Measurements from ENCODE around the gene RNU2-63P. TPM values are rescaled to one million over a fixed set of nuclear protein-coding genes. Genes with fewer than 3 reads are reported as not detected.

Gene RNU2-63P
- total RNA-seq, 1 donor from 2014 or later = not detected

DNA sequence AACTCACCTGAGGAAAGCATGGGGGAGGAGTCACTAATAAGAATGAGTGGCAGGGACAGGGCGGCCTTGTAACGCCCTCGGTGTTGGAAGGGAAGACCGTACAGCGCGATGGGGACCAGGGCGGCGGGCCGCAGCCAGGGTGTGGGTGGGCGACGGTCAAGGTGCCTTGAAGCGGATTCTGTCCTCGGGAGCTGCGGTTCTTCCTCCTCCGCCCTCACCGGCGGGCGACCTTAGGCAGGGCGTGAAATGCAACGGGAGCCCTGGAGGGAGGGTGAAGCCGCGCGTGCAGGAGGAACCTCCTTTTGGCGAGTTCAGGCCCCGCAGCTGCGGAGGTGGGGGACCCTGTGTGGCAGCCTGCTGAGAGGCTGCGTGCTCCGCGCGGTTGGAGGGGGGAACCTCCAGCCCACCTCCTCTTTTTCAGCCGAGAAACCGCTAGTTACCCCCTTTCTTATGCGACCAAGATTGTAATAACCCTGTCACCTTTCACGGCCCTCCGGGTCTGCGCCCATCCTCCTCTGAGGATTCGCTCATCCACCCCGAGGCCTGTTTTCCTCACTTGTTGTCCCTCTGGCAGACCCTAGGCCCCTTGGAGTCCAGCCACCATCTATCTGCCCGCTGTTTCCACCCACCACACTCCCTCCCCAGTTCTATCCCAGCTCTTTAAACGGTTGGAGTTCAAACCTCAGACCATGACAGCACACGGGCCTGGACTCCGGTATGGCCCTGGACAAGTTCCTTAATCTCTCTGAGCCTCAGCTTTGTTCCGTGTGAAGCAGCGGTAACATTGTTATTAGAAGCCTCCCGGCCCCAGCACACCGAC is 823 bp upstream of the RNU2-63P start:
- no peaks in the 10 kb centered on the region for H3K36me3 ChIP-seq
- no peaks in the 10 kb centered on the region for H3K27me3 ChIP-seq (ENCODE audit: low read depth)
- DNase-seq = peak; percentile 73
- TF ChIP-seq, protein P1, sequence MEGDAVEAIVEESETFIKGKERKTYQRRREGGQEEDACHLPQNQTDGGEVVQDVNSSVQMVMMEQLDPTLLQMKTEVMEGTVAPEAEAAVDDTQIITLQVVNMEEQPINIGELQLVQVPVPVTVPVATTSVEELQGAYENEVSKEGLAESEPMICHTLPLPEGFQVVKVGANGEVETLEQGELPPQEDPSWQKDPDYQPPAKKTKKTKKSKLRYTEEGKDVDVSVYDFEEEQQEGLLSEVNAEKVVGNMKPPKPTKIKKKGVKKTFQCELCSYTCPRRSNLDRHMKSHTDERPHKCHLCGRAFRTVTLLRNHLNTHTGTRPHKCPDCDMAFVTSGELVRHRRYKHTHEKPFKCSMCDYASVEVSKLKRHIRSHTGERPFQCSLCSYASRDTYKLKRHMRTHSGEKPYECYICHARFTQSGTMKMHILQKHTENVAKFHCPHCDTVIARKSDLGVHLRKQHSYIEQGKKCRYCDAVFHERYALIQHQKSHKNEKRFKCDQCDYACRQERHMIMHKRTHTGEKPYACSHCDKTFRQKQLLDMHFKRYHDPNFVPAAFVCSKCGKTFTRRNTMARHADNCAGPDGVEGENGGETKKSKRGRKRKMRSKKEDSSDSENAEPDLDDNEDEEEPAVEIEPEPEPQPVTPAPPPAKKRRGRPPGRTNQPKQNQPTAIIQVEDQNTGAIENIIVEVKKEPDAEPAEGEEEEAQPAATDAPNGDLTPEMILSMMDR (IDR thresholded peaks at IDR 0.05) = no peak
- H3K4me3 ChIP-seq = peak overlapping the region; percentile 67
- peak; percentile 87 for ATAC-seq
- no peaks in the 10 kb centered on the region for H3K4me1 ChIP-seq
- H3K9me3 ChIP-seq = no peaks in the 10 kb centered on the region
- intact Hi-C loops (cut with DNase I) = no loop called here
- H3K27ac ChIP-seq = peak overlapping the region; percentile 84

DNA sequence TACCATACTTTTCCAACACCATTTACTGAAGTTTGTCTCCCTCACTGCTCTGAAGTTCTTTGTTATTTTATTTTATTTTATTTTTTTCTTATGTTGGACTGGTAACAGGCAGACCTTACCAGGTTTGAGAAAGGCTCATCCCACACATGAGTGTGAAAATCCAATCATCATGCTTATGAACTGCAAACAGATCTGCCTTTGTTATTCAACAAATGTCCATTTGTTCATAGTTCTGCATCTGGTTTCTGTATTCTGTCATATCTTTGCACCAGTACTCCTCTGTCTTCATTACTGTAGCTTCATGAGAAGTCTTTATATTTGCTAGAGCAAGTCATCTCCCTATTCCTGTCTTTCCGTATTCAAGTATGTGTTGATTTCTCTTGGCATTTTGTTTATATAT is 5.3 kb downstream of the RNU2-63P start:
- no peaks in the 10 kb centered on the region for H3K36me3 ChIP-seq
- no peak for ATAC-seq
- H3K9me3 ChIP-seq = no peaks in the 10 kb centered on the region
- no peak overlapping the region for H3K4me3 ChIP-seq
- no peaks in the 10 kb centered on the region for H3K4me1 ChIP-seq
- intact Hi-C loops (cut with DNase I) = no loop called here
- TF ChIP-seq, protein P1 (IDR thresholded peaks at IDR 0.05) = no peak
- DNase-seq = no peak
- H3K27me3 ChIP-seq (ENCODE audit: low read depth) = no peaks in the 10 kb centered on the region
- no peak overlapping the region for H3K27ac ChIP-seq

DNA sequence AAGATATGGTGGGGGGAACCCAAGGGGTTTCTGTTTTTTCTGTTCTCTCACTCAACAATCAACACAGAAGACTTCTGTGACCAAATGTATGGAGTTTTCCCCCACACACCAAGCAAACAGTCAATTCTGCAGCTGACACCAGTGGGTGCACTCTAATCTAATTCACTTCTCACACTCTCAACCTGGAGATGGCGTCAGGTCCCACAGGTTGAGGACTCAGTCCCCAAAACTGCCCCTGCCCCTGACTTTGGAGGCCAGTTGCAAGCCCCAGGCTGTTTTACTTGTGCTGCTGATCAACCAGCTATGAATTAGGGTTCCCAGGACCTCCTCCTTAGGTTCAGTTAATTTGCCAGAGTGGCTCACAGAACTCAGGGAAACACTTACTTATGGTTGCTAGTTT is 6.2 kb downstream of the RNU2-63P start:
- Histone ChIP-seq H3K27ac (no peak overlapping the region), H3K4me3 (no peak overlapping the region), H3K4me1 (no peaks in the 10 kb centered on the region), H3K9me3 (no peaks in the 10 kb centered on the region), H3K36me3 (no peaks in the 10 kb centered on the region), H3K27me3 (ENCODE audit: low read depth) (no peaks in the 10 kb centered on the region)
- TF ChIP-seq, protein P1 (IDR thresholded peaks at IDR 0.05) = no peak
- ATAC-seq (no peak), DNase-seq (no peak)
- intact Hi-C loops (cut with DNase I) = no loop called here

DNA sequence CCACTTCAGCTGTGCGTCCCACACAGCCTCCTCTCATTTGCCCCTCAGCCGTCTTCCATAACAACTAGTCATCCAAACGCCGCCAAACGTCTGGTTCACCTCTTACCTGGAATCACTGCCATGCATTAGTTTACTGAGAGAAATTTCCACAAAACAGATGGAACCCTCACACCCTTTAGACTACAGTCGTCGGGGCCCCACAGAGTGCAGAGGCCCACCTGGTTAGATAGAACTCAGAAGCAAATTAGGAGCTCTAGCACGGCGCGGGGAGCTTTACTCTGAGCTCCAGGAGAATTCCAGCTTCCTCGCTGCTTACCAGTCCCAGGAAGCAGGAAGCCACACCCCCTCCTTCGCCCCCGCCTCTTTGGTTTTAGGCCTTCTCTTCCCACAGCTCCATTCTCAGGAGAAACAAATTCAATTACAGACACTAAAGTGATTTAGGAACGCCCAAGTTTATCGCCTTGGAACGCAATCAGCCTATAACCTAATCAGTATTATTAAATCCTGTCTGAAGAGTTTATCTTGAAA is 9.4 kb downstream of the RNU2-63P start:
- Histone ChIP-seq H3K36me3 (no peaks in the 10 kb centered on the region), H3K4me1 (no peaks in the 10 kb centered on the region), H3K9me3 (no peaks in the 10 kb centered on the region), H3K27me3 (ENCODE audit: low read depth) (peaks cover 9% of the 10 kb centered on the region), H3K27ac (no peak overlapping the region), H3K4me3 (no peak overlapping the region)
- no peak for DNase-seq
- TF ChIP-seq, protein P1 (IDR thresholded peaks at IDR 0.05) = no peak
- no peak for ATAC-seq
- intact Hi-C loops (cut with DNase I) = no loop called here

DNA sequence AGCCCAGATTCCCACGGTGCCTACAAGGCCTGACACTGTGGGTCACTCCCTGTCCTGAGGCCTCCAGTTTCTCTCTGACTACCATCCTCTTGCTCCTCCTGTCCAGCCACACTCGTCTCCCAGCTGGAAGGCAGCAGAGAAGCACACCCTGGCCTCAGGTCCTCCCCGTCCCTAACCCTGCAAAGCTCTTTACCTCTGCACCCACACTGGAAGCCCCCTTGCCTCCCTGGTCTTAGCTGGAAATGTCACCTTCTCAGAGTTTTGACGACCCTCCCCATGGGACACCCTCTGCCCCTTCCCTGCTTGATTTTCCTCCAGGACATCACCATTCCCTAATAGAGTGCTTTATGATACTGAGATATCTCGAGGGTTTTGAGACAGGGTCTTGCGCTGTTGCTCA is 10.6 kb downstream of the RNU2-63P start:
- H3K9me3 ChIP-seq = no peaks in the 10 kb centered on the region
- H3K4me1 ChIP-seq = no peaks in the 10 kb centered on the region
- peaks cover 9% of the 10 kb centered on the region for H3K27me3 ChIP-seq (ENCODE audit: low read depth)
- no peak overlapping the region for H3K4me3 ChIP-seq
- ATAC-seq (no peak), DNase-seq (no peak)
- H3K36me3 ChIP-seq = no peaks in the 10 kb centered on the region
- intact Hi-C loops (cut with DNase I) = no loop called here
- TF ChIP-seq, protein P1 (IDR thresholded peaks at IDR 0.05) = no peak
- H3K27ac ChIP-seq = no peak overlapping the region

All from lower lobe of right lung (tissue), 2 donors.